HL-60/S4 treated with phorbol 12-myristate 13-acetate at 8.2 ng/mL for 4 days and 3 days (cell line): Measurements from ENCODE around the gene STXBP4.

Source experiments
- in situ Hi-C: fragments of 300-500 bp; cut with MboI; formaldehyde crosslinking; loops from 2 replicates; pipeline ENCODE4 v1.15.0; 2022; ENCODE audit warnings: low sequenced_read_pairs

Gene STXBP4

DNA sequence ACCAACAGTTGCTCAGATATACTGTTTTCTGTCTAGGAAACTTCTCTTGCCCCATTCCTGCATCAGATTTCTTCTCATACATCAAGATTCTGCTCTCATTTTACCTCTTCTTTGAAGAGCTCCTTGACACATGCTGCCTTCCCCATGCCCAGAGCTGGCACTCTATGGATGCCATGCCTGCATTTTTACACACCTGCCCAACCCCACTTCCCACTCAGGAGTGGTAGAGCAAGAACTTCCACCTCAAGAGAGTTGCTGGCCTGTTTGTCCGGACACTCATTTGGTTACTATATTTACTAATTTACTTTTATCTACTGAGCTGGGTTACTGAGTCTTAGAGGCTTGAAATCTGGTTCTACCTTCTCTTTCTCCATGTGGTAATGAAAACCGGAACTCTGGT is 197.9 kb downstream of the STXBP4 start:
- in situ Hi-C loops = no loop called here

DNA sequence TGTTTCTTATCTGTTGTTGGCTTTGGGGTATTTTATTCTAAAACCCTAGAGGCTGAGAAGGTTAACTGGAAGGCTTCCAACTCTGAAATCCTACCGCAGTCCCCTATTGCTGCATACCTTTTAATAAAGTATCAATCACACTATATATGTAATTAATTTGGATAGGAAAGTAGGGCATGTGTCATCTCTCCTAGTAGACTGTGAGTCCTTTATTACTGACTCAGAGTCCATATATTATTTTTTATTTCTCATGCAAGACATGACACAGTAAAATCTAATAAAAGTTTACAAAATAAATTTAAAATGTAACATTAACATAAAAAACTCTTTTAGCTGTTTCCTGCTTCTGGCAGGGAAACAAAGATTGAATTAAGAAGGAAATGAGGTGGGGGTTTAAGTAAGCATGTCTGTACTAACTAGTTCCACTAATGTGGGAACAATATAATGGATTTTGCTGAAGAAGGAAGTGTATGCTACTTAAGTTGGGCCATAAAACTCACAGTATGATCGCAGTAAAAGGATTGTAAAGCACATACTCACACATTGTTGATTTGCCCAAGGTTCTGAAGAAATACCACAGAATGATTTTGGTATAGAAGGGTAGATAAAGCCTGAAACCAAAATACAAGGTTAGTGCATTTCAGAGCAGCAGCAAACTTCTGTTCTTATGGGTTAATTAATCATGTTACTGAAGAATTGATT is 198.6 kb downstream of the STXBP4 start:
- in situ Hi-C loops = no loop called here

DNA sequence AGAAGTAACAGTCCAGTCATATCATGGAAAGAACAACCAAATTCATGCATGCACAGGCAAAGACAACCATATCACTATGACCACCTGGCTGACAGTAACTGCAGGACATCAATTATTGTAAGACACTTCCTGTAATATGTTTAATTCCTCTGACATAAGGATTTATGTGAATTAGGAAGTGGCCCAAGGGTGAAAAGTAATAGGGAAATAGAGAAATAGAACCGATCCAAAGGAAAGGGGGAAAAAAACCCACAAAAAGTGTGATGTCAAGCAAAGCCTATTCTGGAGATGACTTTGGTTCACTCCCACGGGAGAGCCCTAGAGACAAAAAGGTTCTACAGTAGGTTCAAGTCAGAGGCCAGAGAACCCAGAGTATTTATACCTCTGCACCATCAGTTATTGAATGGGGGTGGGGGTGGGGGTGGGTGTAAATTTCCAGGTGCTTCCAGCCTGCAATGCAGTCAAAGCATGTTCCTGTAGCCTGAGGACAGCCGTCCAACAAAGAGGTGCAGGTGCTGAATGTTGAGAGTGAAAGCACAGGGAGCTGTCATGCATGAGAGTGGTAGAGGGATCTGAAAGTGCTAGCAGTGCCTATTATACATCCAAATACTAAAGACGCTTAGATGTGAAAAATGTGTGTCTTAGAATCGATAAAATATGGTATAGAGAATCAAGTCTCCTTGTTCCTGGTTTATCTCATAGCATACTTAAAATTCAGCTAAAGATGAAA is 200.6 kb downstream of the STXBP4 start:
- in situ Hi-C loops = no loop called here

DNA sequence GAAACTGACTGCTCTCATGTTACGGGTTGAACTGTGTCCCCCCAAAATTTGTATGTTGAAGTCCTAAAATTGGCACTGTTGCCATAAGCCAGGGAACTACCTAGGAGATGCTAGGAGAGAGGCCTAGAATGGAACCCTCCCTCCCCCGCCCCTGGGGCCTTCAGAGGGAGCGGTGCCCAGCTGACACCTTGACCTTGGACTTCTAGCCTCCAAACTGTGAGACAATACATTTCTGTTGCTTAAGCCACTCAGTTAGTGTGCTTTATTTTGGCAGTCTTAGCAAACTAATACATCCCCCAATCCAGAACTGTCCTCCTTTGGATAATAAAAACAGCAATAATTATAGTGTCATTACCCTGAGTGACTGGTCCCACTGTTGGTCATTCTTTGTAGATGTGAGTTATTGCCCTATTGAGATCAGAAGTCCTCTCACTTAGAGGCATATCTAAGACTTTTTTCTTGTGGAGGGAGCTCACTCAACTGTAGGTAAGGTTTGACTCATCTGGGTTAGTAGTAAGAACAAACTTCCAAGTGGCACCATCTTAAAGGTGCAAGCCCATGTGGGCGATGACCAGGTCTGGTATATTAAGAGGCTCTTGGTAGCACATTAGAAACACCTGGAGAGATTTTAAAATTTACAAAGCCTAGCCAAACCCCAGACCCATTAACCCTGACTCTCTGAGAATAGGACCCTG is 203.2 kb downstream of the STXBP4 start:
- in situ Hi-C loops = no loop called here

DNA sequence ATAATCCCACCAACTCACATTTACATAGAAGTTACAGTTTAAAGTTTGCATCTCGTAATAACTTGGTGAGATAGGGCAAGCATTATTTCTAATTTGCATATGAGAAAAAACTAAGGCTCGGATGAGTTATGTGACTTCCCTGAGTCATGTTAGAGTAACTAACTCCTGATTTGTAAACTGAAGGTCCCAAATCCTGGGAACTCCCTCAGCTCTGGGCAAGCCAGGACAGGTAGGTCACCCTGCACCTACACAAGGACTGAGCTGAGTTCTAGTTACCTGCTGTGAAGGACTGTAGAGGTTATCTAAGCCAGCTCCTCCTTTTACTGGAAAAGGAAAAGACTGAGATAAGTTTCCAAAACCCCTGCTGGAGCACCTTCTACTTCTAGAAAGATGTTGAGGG is 204.0 kb downstream of the STXBP4 start:
- in situ Hi-C loops = no loop called here

DNA sequence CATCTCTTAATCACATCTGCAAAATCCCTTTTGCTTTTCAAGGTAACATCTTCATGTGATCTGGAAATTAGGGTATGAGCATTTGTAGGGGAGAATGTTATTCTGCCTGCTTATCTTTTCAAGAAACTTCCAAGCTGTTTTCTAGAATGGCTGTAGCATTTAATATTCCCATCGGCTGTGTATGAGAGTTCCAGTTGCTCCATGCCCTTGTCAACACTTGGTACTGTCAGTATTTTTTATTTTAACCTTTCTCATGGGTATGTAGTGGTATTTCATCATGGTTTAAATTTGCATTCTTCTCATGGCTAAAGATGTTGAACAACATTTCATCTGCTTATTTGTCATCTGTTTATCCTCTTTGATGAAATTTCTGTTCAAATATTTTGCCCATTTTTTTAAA is 205.6 kb downstream of the STXBP4 start:
- in situ Hi-C loops = no loop called here

DNA sequence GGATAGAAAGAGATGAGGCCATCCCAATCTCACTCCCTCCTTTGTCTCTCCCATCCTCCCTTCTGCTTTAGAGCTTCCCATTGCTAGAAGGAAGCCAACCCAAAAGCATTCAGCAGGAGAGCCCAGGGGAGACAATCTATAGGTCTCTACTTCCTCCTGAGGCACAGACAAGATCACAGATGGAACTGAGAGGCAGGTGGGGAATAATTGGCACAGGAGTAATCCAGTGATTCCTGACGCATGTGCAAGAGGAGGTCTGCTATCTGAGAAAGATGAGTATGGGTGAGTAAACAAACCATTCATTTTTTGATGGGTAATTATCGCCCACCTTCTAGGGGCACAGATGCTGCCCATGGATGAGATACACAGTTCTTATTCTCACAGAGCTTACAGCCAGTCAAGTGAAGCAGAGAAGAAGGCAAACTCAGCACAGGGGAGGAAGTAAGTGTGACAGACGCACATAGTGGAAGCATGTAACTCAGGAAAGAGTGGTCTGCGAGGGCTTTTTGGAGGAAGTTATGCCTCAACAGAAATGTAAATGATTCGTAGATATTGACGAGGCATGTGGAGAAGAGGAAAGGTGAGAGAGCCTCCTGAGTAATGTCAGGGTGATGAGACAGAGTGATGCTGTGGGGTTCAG is 207.3 kb downstream of the STXBP4 start:
- in situ Hi-C loops = no loop called here

DNA sequence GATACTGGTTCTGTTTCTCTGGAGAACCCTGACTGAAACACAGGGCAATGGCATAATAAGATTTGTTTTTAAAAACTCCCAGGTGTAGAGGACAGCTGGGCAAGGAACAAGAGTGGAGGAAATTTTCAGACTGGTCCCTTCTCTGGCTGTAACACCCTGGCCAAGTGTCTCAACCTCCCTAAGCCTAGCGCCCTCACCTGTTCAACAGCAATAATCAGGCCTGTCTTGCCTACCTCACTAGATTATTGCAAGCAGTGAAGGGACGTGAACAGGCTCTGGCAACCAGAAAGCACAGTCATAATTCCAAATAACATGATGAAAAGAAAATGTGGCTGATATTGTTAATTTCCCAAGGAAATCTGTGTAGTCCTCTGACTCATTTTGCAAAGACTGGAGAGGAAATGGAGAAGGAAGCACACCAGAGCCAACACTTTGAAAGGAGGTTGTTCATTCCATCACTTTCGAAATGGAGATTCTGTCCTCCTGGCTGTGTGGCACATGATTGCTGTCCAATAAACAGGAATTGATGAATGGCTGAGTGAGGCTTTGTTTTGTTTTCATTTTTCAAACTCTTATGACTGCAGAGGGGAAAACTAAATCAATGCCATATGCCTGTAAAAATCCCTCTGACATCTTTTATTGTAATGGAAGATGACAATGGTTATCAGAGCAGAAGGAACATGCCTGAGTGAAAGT is 208.7 kb downstream of the STXBP4 start:
- in situ Hi-C loops = no loop called here

DNA sequence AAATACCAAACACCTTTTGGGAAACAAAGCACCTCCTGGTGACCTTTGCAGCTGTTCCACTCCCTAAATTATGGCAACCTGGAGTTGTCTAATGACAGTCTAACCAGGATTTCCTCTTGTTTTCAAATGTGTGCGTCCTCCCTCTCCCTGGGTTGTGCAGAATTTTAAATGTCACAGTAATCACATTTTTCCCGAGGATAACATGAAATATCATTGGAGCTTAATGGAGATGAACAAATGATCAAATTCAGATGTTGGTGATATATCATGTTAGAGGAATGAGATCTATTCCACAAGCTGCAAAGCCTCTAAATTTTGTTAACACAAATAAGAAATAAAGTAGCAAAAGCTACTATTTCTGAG is 209.3 kb downstream of the STXBP4 start:
- in situ Hi-C loops = no loop called here

DNA sequence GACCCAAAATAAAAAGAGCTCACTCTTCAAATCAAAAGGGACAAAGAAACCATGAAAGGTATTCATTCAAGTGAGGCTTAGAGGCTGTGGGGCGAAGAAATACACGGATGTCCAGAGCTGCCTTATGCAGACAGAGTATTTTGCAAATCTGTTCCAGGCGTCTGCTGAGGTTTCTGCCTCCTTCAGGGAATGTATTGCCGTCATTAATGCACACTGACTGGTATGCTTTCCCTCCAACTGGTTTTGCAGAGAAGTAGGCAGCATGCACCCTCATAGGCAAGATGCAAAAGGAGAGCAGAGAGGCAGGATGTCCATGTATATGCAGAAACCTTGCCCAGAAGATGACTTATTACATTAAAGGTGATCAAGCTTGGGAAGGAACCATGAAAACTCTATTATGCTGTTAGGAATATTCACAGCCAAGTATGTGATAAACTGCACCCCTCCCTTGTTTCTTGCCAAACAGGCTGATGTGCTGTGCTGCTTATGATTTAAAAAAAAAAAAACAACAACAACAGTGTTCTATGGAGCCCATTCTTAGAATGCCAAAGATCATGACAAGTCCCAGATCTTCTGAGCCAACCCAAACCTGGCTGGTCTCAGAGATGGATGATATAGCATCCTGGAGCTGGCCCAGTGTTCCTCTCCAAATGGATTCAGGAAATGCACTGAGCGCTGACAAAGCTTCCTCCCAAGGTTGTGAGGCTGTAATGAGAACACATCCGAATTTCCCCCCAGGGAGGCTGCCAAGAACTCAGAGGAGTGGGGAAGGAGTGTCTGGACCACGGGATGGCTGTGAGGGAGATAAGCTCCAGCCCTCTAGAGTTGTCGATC is 218.6 kb downstream of the STXBP4 start:
- in situ Hi-C loops = no loop called here

DNA sequence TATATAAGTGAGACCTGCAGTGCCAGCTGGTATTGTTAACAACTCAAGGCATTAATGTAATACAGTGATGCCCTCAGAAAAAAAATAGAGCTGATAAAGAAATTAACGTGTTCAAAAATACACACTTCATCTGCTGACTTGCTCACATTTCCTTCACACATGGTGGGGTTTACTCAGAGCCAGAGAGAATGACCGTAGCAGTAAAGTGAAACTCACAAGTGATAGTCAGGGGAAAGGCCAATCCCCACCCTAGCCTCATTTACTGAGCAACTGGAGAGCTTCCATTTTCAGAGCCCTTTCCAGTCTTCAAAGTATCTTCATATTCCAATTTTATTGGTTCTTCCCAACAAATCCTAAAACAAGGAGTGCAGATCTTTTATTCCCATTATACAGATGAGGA is 222.2 kb downstream of the STXBP4 start:
- in situ Hi-C loops = no loop called here

DNA sequence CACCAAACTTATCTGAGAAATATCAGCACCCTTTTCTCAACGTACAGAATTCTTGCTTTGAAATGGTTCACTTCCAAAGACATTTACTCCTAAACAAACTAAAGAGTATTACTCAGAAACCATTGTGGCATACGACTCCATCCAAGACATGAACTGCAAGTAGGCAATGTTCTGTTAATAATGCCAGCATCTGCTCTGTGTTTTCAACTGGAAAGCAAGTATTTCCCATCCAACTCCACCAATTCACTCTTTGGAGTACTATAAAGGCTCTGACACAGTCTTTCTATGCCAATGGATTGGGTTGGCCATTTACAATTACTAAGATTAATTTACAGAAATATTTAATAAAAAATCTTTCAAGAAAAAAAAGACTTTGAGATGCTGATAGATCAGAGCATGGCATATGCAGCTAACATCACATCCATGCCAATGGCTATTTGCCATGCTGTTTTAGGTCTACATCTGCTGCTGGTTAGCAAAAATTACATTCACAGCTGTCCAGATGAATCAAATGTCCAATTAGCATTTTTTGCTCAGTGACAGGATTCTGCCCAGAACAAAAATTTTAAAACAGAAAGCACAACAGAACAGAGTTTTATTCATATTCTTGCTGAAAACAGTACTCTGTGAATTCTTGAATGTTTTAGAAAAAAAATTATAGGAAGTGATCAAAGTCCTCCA is 230.3 kb downstream of the STXBP4 start:
- in situ Hi-C loops = no loop called here

DNA sequence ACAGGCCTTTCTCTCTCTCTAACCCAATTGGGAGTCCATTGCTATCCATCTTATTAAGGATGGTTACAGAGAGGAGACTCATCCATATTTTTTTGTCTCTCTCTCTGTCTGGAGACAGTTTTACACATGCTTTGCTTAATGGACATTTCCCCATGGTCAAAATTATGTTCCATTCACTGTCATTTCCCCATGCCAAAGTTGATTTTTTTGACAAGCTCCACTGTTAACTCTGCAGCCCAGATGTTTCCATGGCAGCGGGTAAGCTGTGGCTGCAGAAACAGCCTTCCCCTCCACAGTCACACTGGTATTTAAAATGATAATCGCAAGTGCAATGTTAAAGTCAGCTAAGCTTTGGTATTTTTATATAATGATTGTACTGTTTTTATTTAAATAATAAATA is 232.3 kb downstream of the STXBP4 start:
- in situ Hi-C loops = no loop called here

DNA sequence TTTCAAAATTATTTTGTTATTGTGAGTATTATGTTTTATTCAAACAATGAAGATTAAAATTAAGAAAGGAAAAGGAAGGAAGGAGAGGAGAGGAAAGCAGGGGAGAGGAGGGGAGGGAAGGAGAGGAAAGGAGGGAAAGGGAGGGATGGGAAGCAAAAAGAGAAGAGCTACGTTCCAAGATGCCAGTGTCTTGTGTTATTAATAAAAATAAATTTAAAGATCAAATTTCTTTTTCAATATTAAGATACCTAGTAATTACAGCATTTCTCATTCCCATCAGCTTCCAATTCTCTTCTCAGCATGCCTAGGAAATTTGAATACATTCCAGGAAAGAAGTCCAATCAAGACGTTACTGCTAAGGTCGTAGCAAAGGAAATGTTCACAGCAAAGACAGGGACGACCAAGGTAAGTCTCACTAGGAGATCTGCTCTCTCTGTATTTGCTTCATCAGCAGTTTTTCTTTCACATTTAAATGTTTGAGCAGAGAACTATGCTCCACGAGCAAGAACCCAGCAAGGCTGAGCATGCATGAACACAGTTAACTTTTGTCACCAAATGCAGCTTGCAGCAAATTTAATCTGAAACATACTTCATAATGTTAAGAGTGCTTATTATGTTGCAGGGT is 232.9 kb downstream of the STXBP4 start:
- in situ Hi-C loops = no loop called here

DNA sequence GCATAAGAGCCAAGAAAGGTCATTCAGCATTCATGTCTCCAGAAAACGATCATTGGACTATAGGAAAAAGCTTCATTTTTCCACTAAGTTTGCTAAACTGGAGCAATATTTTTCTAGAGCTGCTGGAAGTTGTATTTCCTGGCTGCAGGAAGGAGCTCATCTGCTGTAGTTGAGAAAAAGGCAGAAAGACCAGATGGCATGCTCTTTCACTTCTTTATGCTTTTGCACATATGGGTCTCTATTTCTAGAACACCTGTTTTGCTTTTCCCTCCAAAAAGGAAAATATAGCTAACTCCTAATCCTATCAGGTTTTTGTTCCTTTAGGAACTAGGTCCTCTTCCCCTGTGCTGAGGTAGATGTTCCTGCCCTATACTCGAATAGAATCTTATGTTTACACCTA is 234.3 kb downstream of the STXBP4 start:
- in situ Hi-C loops = no loop called here

DNA sequence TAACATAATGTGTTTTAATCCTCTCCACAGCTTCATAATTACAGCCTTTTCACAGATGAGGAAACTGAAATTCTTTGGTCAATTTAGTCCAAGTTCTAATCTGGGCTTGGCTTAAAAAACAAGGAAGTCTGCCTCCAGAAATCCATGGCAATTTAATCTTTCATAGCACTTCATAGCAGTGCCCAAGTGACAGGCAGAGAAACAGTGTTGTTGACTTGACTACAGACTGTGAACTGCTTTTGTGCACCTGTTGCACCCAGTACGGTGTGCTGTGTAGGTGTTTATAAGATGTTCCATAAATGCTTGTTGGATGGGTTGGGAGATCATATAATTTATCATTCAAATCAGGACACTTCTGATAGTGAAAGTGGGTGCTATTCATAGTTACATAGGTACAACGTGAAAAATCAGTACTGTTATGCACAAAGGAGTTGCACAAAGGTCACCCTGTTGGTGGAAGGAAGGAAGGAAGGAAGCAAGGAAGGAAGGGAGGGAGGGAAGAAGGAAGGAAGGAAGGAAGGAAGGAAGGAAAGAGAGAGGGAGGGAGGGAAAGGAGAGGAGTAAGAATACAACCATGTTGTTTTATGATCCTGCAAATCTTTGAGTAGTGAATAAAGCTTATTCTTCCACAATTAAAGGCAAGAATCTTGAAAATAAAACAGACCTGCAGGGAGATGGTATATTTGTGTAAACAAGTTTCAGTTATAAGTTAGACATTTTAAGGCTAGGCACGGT is 239.7 kb downstream of the STXBP4 start:
- in situ Hi-C loops = no loop called here

DNA sequence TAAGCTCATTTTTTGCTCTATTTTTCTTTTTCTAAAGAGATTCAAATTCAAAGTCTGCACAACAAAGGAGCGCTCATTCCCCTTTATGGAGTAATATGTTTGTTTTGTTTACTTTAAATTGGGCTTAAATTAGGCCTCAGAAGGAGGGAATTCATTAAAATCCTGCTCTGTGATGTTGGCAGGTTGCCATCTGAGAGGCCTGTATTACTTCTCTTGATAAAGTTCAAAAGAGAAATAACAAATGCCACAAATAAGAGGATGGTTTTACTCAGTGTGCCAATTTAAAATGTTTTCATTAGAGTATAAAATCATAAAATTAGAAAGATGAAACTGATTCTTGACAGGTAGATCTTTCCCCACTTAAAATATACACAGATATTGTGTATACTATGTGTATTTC is 241.7 kb downstream of the STXBP4 start:
- in situ Hi-C loops = no loop called here

DNA sequence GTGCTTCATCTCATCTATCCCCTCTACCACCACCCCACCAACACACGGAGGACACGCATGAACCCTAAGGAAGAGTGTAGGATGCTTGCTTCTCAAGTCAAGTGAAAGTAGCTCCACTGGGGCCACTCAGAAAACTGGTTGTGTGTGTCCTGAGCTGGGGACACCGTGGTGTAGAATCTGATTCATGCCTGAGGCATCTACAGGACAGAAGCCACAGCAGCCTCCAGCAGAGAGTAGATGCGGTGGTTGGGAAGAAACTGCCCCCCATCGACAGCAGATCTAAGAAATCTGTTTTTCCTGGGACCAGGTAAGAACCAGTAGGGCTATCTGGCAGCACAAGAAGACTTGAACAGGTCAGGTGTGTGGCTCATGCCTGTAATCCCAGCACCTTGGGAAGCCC is 244.3 kb downstream of the STXBP4 start:
- in situ Hi-C loops = no loop called here

DNA sequence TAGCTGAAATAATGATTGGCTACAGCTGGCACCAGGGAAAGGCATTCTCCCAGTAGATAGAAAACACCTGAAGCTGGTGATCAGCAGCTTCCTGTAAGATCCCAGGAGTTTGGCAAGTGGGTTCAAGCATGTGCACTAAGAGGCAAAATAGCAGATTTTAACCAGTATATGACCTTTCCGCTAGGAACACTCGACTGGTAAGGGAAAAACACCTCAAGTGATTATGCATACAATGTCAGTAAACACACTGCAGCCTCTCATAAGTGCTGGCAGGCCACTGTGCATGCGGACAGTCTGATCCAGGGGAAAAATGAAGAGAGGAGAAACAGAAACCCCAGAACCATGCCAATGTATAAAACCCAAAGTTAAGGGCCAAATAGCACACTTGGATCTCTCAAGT is 247.1 kb downstream of the STXBP4 start:
- in situ Hi-C loops = no loop called here
